Activated naive CD8-positive, alpha-beta T cell treated with anti-CD3 and anti-CD28 coated beads, Interleukin-2, amount 50 U/mL, for 16 hours (primary cell): ENCODE data around the gene PLD5.
"Not testable (repeated sequence)": the region's sequence is repeated elsewhere in the genome, so short reads cannot be mapped to it uniquely, and the experiment has no call there.

Source experiments
- DNase-seq: peaks from one replicate; pipeline ENCODE4 v3.0.0-alpha.2; 2020; ENCODE audit warnings: low read depth, low spot score

PLD5 gene

DNA sequence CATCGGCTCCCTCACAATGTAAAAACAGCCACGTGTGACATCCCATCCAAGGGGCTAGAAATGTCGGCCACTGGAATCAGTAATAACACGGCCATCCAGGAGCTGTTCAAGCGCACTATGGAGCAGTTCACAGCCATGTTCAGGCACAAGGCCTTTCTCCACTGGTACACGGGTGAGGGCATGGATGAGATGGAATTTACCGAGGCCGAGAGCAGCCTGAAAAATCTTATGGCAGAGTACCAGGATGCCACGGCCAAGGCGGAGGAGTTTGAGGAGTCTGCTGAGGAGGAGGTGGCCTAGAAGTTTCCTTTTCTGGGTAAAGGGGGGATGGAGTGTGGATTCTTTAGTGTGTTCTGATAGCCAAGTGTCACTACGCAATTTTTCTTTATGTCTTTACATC, 464.5 kb downstream of the PLD5 start:
- DNase-seq = no peak

- DNase-seq = not testable (repeated sequence)
Measured at GRCh38 chr1:242058582-242058981, 465.9 kb downstream of the PLD5 start.

GRCh38 chr1:242058181-242058580, 466.3 kb downstream of the PLD5 start:
- not testable (repeated sequence) for DNase-seq

DNA sequence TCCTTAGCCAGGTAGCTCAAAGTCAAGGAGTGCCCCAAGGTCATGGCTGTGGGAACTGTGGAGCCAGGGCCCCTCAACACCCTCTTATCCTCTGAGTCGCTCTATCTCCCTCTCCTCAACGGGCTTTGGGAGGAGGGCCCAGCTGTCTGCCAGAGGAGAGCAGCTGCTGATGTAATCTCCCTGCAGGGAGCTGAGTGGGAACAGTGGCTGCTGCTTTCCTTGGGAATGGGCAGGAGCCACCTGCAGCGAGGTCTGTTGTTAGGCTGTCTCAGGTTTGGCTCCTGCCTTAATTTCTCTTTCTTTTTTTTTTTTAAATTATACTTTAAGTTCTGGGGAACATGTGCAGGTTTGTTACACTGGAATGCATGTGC, 466.8 kb downstream of the PLD5 start:
- no peak for DNase-seq

DNA sequence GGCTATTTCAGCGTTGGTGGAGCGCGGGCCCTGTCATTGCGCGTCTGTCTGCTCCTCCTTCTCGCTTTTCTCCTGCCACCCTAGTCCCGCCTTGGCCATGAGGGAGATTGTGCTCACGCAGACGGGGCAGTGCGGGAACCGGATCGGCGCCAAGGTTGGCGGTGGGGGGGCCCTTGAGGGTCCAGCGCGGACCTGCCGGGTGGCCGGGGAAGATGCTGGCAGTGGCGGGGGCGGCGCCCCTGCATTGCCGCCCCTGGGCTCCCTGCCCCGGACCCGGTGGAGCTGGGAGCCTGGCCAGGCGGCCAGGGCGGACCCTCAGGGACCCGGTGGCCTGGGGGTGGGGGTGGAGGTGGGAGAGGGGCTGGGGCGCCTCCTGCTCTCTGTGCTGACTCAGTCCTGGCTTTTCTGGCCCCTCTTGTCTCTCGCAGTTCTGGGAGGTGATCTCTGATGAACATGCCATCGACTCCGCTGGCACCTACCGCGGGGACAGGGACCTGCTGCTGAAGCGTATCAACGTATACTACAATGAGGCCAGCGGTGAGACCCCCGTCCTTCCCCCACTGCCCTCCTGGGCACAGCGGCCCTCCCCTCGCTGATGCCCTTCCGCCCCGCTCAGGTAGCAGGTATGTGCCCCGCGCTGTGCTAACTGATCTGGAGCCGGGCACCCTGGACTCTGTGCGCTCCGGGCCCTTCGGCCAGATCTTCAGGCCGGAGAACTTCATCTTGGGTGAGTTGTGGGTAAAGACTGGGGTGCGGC, 467.3 kb downstream of the PLD5 start:
- DNase-seq = no peak

DNA sequence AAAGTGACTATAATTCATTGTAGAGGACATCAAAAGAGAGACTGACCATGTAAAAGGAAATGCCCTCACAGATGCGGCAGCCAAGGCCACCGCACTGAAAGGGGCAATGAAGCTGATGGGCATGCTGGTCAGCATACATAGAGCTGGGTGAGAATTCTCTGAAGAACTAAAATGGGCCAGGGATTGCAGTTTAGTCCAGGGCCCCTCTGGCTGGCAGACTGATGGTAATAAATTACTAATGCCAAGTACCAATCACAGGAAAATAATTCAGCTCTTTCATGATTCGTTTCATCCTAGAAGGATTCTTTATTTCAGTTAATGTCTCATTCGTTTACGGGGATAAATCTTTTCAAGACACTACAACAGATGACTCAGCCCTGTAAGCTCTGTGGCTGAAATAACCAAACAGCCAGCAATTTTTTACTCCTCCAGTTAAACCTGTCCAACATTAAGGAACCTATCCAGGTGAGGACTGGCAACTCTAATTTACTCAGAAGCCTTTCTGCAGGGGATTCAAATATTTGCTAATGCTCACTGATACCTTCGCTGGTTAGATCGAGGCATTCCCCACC, 468.7 kb downstream of the PLD5 start:
- DNase-seq = no peak

DNA sequence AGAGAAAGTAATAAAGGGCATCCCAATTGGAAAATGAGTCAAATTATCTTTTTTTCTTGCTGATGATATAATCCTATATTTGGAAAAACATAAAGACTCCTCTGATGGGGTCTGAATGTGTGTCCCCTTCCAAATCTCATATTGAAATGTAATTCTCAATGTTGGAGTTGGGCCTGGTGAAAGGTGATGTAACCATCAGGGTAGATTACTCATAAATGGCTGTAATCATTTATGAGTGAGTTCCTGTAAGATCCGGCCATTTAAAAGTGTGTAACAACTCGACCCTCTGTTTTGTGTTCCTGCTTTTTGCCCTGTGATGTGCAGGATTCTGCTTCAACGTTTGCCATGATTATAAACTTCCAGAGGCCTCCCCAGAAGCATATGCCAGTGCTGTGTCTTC, 481.3 kb downstream of the PLD5 start:
- DNase-seq = no peak

DNA sequence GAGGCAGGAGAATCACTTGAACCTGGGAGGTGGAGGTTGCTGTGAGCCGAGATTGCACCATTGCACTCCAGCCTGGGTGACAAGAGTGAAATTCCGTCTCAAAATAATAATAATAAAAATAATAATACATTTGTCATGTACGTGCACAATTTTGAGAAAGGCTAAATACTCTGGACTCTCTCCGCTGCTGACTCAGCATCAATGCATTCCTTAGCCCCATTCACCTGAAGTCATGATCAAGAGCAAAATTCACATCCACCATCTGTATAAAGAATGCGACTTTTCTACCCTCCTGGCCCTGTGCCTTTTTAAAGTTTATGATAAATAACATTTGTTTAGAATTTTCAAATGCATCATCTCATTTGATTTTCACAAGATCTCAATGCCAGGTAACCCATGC, 490.1 kb downstream of the PLD5 start:
- DNase-seq = no peak

GRCh38 chr1:242033447-242033846, 491.1 kb downstream of the PLD5 start:
- DNase-seq = no peak
